ENCODE measurements around the gene ZNF106.

The ZNF106 gene

DNA sequence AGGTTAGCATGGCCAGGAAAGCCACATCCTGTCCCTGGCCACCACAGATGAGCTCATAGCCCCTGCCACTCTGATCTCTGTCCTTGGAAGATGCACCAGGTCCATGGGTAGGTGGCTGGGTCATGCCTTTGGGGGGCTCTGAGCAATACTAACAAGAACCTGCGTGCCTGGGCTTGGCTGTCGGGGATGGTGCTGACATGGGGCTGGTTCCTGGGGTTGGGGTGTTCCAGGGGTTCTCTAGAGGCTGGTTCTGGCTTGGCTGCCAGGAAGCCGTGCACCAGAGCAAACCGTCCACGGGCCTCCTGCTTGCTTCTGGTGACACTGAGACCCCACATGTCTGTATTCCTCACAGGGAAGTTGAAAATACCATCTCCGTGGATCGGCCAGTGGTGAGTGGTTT lies 87.6 kb downstream of the ZNF106 start:
- no peak for DNase-seq (ENCODE audit: low read depth)
- no peak overlapping the region for H3K4me3 ChIP-seq (ENCODE audit: low read depth, low read length)
- TF ChIP-seq, protein P1, sequence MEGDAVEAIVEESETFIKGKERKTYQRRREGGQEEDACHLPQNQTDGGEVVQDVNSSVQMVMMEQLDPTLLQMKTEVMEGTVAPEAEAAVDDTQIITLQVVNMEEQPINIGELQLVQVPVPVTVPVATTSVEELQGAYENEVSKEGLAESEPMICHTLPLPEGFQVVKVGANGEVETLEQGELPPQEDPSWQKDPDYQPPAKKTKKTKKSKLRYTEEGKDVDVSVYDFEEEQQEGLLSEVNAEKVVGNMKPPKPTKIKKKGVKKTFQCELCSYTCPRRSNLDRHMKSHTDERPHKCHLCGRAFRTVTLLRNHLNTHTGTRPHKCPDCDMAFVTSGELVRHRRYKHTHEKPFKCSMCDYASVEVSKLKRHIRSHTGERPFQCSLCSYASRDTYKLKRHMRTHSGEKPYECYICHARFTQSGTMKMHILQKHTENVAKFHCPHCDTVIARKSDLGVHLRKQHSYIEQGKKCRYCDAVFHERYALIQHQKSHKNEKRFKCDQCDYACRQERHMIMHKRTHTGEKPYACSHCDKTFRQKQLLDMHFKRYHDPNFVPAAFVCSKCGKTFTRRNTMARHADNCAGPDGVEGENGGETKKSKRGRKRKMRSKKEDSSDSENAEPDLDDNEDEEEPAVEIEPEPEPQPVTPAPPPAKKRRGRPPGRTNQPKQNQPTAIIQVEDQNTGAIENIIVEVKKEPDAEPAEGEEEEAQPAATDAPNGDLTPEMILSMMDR (conservative IDR thresholded peaks at IDR 0.05; ENCODE audit: low read depth, low read length): no peak

DNA sequence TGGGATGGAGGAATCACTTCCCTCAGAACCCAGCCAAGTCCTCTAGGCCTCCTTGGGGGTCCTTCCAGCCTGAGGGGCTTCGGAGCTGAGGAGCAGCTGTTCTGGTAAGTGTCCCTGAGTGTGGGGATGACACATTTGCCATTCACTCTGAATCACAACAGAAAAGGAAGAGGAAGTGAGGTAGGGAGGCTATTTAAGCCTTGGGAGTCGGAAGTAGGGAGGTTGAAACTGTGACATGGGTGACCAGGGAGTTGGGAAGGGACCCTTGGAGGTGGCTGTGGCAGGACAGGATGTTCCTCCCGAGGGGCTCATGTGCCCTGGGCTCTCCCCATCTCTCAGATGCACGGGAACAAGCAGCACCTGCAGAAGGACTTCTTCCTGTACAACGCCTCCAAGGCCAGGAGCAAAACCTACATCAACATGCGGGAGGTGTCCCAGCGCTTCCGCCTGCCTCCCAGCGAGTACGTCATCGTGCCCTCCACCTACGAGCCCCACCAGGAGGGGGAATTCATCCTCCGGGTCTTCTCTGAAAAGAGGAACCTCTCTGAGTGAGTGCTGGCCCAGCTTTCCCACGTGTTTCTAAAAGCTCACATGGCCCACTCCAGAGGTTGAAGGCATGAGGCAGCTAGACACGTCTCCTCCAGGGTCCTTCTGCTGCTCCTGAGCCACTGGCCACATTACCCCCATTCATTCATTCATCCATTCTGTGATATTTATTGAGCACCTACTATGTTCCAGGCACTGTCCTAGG lies 88.3 kb downstream of the ZNF106 start:
- TF ChIP-seq, protein P1 (conservative IDR thresholded peaks at IDR 0.05; ENCODE audit: low read depth, low read length): no peak
- no peak overlapping the region for H3K4me3 ChIP-seq (ENCODE audit: low read depth, low read length)
- no peak for DNase-seq (ENCODE audit: low read depth)

DNA sequence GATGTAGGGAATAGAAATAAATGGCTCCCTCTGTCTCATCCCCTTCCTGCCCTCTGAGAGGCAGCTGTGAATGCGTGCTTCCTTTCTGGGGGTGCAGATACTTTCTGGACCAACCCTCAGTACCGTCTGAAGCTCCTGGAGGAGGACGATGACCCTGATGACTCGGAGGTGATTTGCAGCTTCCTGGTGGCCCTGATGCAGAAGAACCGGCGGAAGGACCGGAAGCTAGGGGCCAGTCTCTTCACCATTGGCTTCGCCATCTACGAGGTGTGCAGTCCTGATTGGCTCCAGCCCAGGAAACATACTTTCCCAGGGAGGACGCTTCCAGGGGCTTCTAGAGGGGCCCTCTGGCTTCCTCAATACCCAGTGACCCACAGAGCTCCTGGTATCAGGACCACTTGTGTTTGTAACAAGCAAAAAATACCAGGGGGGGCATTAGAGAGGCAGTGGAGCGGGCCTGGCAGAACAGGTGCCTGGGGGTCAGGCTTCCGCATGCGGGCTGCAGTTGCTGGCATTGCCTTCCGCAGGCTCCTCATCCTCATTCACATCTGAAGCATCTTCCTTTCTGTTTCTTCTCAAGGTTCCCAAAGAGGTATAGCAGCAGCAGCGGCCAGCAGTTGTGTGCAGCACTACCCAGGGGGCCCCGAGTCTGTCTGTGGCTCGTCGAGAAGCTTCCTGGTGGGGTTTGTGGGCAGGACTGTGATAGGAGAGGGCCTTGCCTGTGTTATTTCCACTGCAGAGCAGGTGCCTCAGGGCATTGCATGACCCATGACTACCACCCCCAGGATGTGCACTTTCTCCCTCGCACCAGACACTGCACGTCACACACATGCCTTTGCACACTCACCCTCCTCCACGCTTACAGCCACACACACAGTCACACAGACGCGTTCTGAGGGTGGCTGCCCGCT lies 89.1 kb downstream of the ZNF106 start:
- no peak for DNase-seq (ENCODE audit: low read depth)
- TF ChIP-seq, protein P1 (conservative IDR thresholded peaks at IDR 0.05; ENCODE audit: low read depth, low read length): no peak
- no peak overlapping the region for H3K4me3 ChIP-seq (ENCODE audit: low read depth, low read length)

DNA sequence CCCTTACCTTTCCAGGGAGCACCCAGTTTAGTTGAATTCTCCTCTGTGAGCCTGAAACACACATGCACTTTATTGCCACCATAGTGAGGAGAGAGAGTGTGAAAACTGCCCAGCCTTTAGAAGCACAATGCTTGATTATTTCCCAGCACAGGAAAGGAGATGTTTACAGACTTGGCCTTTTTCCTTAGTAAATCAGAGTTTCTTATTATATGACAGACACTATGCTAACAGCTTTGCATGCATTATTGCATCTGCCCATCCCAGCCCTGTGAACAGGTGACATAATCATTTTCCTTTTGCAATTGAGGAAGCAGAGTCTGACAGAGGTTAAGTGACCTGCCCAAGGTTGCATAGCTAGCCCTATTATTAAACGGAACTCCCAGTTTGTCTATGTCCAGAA lies 95.1 kb downstream of the ZNF106 start:
- TF ChIP-seq, protein P1 (conservative IDR thresholded peaks at IDR 0.05; ENCODE audit: low read depth, low read length): no peak
- DNase-seq (ENCODE audit: low read depth): no peak
- no peak overlapping the region for H3K4me3 ChIP-seq (ENCODE audit: low read depth, low read length)

DNA sequence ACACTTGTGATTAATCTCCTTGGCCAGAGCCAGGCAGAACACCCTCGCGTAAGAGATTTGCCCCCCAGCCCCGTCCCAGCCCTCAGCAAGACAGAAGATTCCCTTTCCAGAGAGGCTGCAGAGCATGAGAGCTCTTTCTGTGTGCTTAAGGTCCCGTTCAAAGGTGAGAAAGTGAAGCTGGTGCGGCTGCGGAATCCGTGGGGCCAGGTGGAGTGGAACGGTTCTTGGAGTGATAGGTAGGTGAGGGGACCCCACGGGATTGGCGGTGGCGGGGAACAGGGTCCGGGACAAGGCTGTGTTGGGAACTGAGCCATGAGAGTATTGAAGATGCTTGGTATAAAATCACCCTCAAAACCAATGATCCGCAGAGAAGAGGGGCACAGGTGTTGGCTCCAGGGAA lies 96.8 kb downstream of the ZNF106 start:
- H3K4me3 ChIP-seq (ENCODE audit: low read depth, low read length): no peak overlapping the region
- no peak for DNase-seq (ENCODE audit: low read depth)
- TF ChIP-seq, protein P1 (conservative IDR thresholded peaks at IDR 0.05; ENCODE audit: low read depth, low read length): no peak

DNA sequence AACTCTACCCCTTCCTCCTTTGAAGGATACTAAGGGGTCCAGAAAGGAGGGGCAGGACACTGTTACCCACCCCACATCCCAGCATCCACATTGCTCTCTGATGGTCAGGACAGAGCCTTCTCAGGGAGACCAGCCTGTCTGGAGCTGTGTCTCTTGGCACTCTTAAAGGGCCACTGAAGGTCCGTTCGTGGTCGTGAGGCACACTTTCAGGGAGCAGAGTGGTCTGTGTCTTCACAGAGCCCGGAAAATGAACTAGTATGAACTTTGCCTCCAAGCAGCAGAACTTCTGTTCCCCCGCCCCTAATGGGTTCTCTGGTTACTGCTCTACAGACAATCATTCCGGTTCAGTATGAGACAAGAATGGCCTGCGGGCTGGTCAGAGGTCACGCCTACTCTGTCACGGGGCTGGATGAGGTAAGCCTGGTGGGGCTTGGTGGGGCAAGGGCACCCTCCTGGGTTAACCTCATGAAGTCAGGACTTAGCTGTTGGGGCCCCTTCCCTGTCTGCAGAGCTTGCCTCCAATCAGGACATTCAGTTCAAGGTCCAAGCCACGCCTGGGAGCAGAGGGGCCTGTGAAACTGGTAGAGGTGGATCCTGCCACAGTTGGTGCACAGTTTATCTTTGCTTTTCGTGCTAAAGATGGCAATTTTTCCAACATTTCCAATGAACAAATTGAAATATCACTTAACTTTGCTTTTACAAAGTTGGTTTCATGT lies 98.5 kb downstream of the ZNF106 start:
- TF ChIP-seq, protein P1 (conservative IDR thresholded peaks at IDR 0.05; ENCODE audit: low read depth, low read length): no peak
- DNase-seq (ENCODE audit: low read depth): peak; percentile 15
- H3K4me3 ChIP-seq (ENCODE audit: low read depth, low read length): no peak overlapping the region
